Chondrocyte (in vitro differentiated cells): ENCODE data around the gene ULK4. TPM values are rescaled to one million over a fixed set of nuclear protein-coding genes. Genes with fewer than 3 reads are reported as not detected.

Experiments used
- DNase-seq: peaks from one replicate; pipeline ENCODE4 v3.0.0; 2021; ENCODE audit warnings: mixed read lengths, low spot score
- H3K27ac Mint-ChIP-seq: one replicate; pipeline ENCODE4 v1.8.0; 2021; ENCODE audit warnings: mild to moderate bottlenecking, moderate library complexity, mixed read lengths; ENCODE audit not compliant: unreplicated experiment
- H3K27me3 Mint-ChIP-seq: 2 replicates; pipeline ENCODE4 v1.8.0; 2021; ENCODE audit warnings: low read depth, mixed read lengths
- H3K36me3 Mint-ChIP-seq: 2 replicates; pipeline ENCODE4 v1.8.0; 2021; ENCODE audit warnings: low read depth, mixed read lengths
- H3K4me1 Mint-ChIP-seq: 2 replicates; pipeline ENCODE4 v1.8.0; 2021; ENCODE audit warnings: low read depth, mild to moderate bottlenecking, mixed read lengths
- H3K4me3 Mint-ChIP-seq: one replicate; pipeline ENCODE4 v1.8.0; 2021; ENCODE audit warnings: mild to moderate bottlenecking, moderate library complexity, mixed read lengths; ENCODE audit not compliant: unreplicated experiment
- H3K9me3 Mint-ChIP-seq: 2 replicates; pipeline ENCODE4 v1.8.0; 2021; ENCODE audit warnings: low read depth, mixed read lengths
- CTCF ChIP-seq: fragments of 200-600 bp; sonication (generic); IDR thresholded peaks from 2 replicates; pipeline ENCODE4 v1.5.0; 2021; ENCODE audit warnings: antibody characterized with exemption, mild to moderate bottlenecking, moderate library complexity
- total RNA-seq: library from RNA; stranded (reverse); gene quantifications from 3 replicates; pipeline ENCODE4 v1.2.1, GENCODE V29; 2021

ULK4 gene
- total RNA-seq, 1 donor from 2014 or later = 9.1 TPM

- no peak for DNase-seq
- H3K27me3 Mint-ChIP-seq = no peaks in the 10 kb centered on the region
- no peak for TF ChIP-seq CTCF
- H3K27ac Mint-ChIP-seq = peak overlapping the region; percentile 42
- no peak overlapping the region for H3K4me3 Mint-ChIP-seq
- H3K4me1 Mint-ChIP-seq = peaks cover 67% of the 10 kb centered on the region
- no peaks in the 10 kb centered on the region for H3K9me3 Mint-ChIP-seq
- H3K36me3 Mint-ChIP-seq = peaks cover 73% of the 10 kb centered on the region
Observed at GRCh38 chr3:41234823-41235721, 726.8 kb downstream of the ULK4 start.

GRCh38 chr3:41224120-41224806 is 737.6 kb downstream of the ULK4 start:
- Mint-ChIP-seq H3K27ac (peak overlapping the region; percentile 75), H3K9me3 (no peaks in the 10 kb centered on the region), H3K27me3 (no peaks in the 10 kb centered on the region), H3K4me3 (no peak overlapping the region), H3K36me3 (peaks cover 30% of the 10 kb centered on the region), H3K4me1 (peaks cover 77% of the 10 kb centered on the region)
- no peak for DNase-seq
- TF ChIP-seq CTCF = peak; percentile 22

- peak overlapping the region; percentile 75 for H3K27ac Mint-ChIP-seq
- H3K27me3 Mint-ChIP-seq = no peaks in the 10 kb centered on the region
- DNase-seq = no peak
- H3K4me3 Mint-ChIP-seq = no peak overlapping the region
- no peaks in the 10 kb centered on the region for H3K9me3 Mint-ChIP-seq
- peaks cover 29% of the 10 kb centered on the region for H3K36me3 Mint-ChIP-seq
- peaks cover 77% of the 10 kb centered on the region for H3K4me1 Mint-ChIP-seq
- no peak for TF ChIP-seq CTCF
Observed at GRCh38 chr3:41223691-41224090, 738.2 kb downstream of the ULK4 start.

- Mint-ChIP-seq H3K27me3 (no peaks in the 10 kb centered on the region), H3K4me3 (no peak overlapping the region), H3K27ac (no peak overlapping the region), H3K9me3 (no peaks in the 10 kb centered on the region), H3K4me1 (peaks cover 76% of the 10 kb centered on the region), H3K36me3 (peaks cover 23% of the 10 kb centered on the region)
- DNase-seq = no peak
- no peak for TF ChIP-seq CTCF
Observed at GRCh38 chr3:41223078-41223477, 738.8 kb downstream of the ULK4 start.

- Mint-ChIP-seq H3K4me3 (no peak overlapping the region), H3K27me3 (no peaks in the 10 kb centered on the region), H3K27ac (no peak overlapping the region), H3K36me3 (peaks cover 17% of the 10 kb centered on the region), H3K4me1 (peaks cover 76% of the 10 kb centered on the region), H3K9me3 (no peaks in the 10 kb centered on the region)
- no peak for TF ChIP-seq CTCF
- DNase-seq = no peak
Observed at GRCh38 chr3:41222501-41222900, 739.4 kb downstream of the ULK4 start.
